SK-N-SH (cell line): ENCODE data around the gene CD63. TPM values are rescaled to one million over a fixed set of nuclear protein-coding genes. Genes with fewer than 3 reads are reported as not detected.

Experiments
- CTCF ChIA-PET: fragments of 300-600, 350-600 bp; formaldehyde crosslinking; extraction: SDS; loops from one replicate; lab custom pipeline; 2021; lab: Yijun Ruan, JAX
- POLR2A ChIA-PET: fragments of 350-600 bp; sonication (Branson Sonifier 250); formaldehyde crosslinking; extraction: SDS; loops from one replicate; lab custom pipeline; 2020; ENCODE audit warnings: antibody characterized with exemption, inconsistent platforms; lab: Yijun Ruan, JAX
- DNase-seq: peaks from one replicate; pipeline ENCODE4 v3.0.0; 2012
- H2AFZ ChIP-seq: fragments of 200-600 bp; sonication (generic); 2 replicates; pipeline ENCODE4 v1.8.1; 2016; ENCODE audit warnings: antibody characterized with exemption, mild to moderate bottlenecking, low read depth
- H3F3A ChIP-seq: fragments of 200-600 bp; sonication (generic); replicated peaks from 2 replicates; pipeline ENCODE3; 2016; ENCODE audit warnings: antibody characterized with exemption, mild to moderate bottlenecking; ENCODE audit not compliant: insufficient read depth
- H3K27ac ChIP-seq, 2 experiments: fragments of 200-500 bp in 1 of 2; fragments of 200-600 bp in 1 of 2; sonication (Bioruptor generic) in 1 of 2; sonication (generic), shearing (Covaris generic) in 1 of 2; 2 replicates each; pipeline versions ENCODE4 v1.5.1 to v1.6.1; 2014 to 2016; ENCODE audit warnings: low read depth in 2 of 2, inconsistent platforms in 1 of 2, low read length in 1 of 2, mild to moderate bottlenecking in 1 of 2, mixed read lengths in 1 of 2
- H3K27me3 ChIP-seq: fragments of 200-600 bp; sonication (generic), shearing (Covaris generic); 2 replicates; pipeline ENCODE4 v1.6.1; 2016; ENCODE audit warnings: mixed run types; ENCODE audit not compliant: insufficient read depth
- H3K36me3 ChIP-seq, 2 experiments: fragments of 200-500 bp in 1 of 2; fragments of 200-600 bp in 1 of 2; sonication (Bioruptor generic) in 1 of 2; sonication (generic) in 1 of 2; replicated peaks in 1 of 2; 2 replicates each; pipeline versions ENCODE3 to v1.5.1; 2014 to 2016; ENCODE audit warnings: low read length in 1 of 2, mild to moderate bottlenecking in 1 of 2; ENCODE audit not compliant: insufficient read depth in 2 of 2, control insufficient read depth in 1 of 2
- H3K4me1 ChIP-seq, 2 experiments: fragments of 200-500 bp in 1 of 2; fragments of 200-600 bp in 1 of 2; sonication (Bioruptor generic) in 1 of 2; sonication (generic), shearing (Covaris generic) in 1 of 2; 2 replicates each; pipeline versions ENCODE4 v1.5.1 to v1.6.1; 2014 to 2016; ENCODE audit warnings: low read depth in 1 of 2, low read length in 1 of 2, mixed run types in 1 of 2; ENCODE audit not compliant: insufficient read depth in 2 of 2, control insufficient read depth in 1 of 2
- H3K4me2 ChIP-seq: fragments of 200-600 bp; sonication (generic), shearing (Covaris generic); 2 replicates; pipeline ENCODE4 v1.6.1; 2017; ENCODE audit warnings: mixed run types
- H3K4me3 ChIP-seq, 2 experiments: fragments of 200-500 bp in 1 of 2; fragments of 200-600 bp in 1 of 2; sonication (Bioruptor generic) in 1 of 2; sonication (generic), shearing (Covaris generic) in 1 of 2; 2 replicates each; pipeline versions ENCODE4 v1.5.1 to v1.8.1; 2014 to 2016; ENCODE audit warnings: low read depth in 2 of 2, inconsistent platforms in 1 of 2, low read length in 1 of 2, mild to moderate bottlenecking in 1 of 2, mixed read lengths in 1 of 2, moderate library complexity in 1 of 2
- H3K79me2 ChIP-seq: fragments of 200-600 bp; sonication (generic); 2 replicates; pipeline ENCODE4 v1.8.1; 2017; ENCODE audit warnings: mild to moderate bottlenecking; ENCODE audit not compliant: insufficient read depth
- H3K9ac ChIP-seq: fragments of 200-600 bp; sonication (generic); 2 replicates; pipeline ENCODE4 v1.6.1; 2017; ENCODE audit warnings: mixed run types
- H3K9me2 ChIP-seq: fragments of 200-600 bp; sonication (generic); 2 replicates; pipeline ENCODE4 v1.6.1; 2017; ENCODE audit warnings: mixed run types
- H3K9me3 ChIP-seq: fragments of 200-600 bp; sonication (generic); 2 replicates; pipeline ENCODE4 v1.6.1; 2017; ENCODE audit warnings: mixed run types, mild to moderate bottlenecking, moderate library complexity
- H4K20me1 ChIP-seq: fragments of 200-600 bp; sonication (generic); 2 replicates; pipeline ENCODE4 v1.6.1; 2017; ENCODE audit warnings: mild to moderate bottlenecking, mixed run types; ENCODE audit not compliant: insufficient read depth
- CHD2 ChIP-seq: fragments of 150-350 bp; IDR thresholded peaks from 2 replicates; pipeline ENCODE4 v1.6.1; 2018; ENCODE audit warnings: low read length; ENCODE audit not compliant: partially characterized antibody
- EP300 ChIP-seq, 2 experiments: IDR thresholded peaks; 2 replicates each; pipeline versions ENCODE4 v1.4.0 to v1.6.1; 2012; ENCODE audit warnings: borderline replicate concordance in 1 of 2, low read depth in 1 of 2, low read length in 1 of 2
- FOSL2 ChIP-seq: IDR thresholded peaks from 2 replicates; pipeline ENCODE4 v1.4.0; 2012; ENCODE audit warnings: low read depth, mild to moderate bottlenecking, moderate library complexity, borderline replicate concordance
- FOXM1 ChIP-seq: IDR thresholded peaks from 2 replicates; pipeline ENCODE4 v1.4.0; 2012; ENCODE audit warnings: low read depth, mild to moderate bottlenecking
- IRF3 ChIP-seq: fragments of 150-350 bp; IDR thresholded peaks from 2 replicates; pipeline ENCODE4 v1.6.1; 2016; ENCODE audit warnings: mild to moderate bottlenecking, low read depth, low read length
- JUND ChIP-seq: IDR thresholded peaks from 2 replicates; pipeline ENCODE4 v1.4.0; 2012
- RAD21 ChIP-seq: IDR thresholded peaks from 2 replicates; pipeline ENCODE4 v1.6.1; 2012; ENCODE audit warnings: mild to moderate bottlenecking, low read length
- RXRA ChIP-seq: IDR thresholded peaks from 2 replicates; pipeline ENCODE4 v1.4.0; 2012; ENCODE audit warnings: low read depth, mild to moderate bottlenecking, borderline replicate concordance
- TAF1 ChIP-seq: IDR thresholded peaks from 2 replicates; pipeline ENCODE4 v1.6.1; 2012; ENCODE audit warnings: low read depth, mild to moderate bottlenecking, low read length, moderate library complexity, borderline replicate concordance
- TCF12 ChIP-seq: IDR thresholded peaks from 2 replicates; pipeline ENCODE4 v1.4.0; 2012
- USF1 ChIP-seq: IDR thresholded peaks from 2 replicates; pipeline ENCODE4 v1.4.0; 2012; ENCODE audit warnings: low read depth, borderline replicate concordance
- ZBTB33 ChIP-seq: IDR thresholded peaks from 2 replicates; pipeline ENCODE4 v1.4.0; 2012; ENCODE audit warnings: low read depth, borderline replicate concordance
- WGBS: methylation state at CpG from one replicate; pipeline ENCODE4 v1.1.6; 2017; ENCODE audit warnings: low lambda C conversion rate; 5-methylcytosine and 5-hydroxymethylcytosine counted together
- polyA plus RNA-seq, 3 experiments: library from polyadenylated mRNA; depleted of rRNA; stranded (reverse); fragments of >200 nt; gene quantifications; 2 replicates each; pipeline ENCODE4 v1.2.3, GENCODE V29; 2012

The CD63 gene
- polyA plus RNA-seq, 1 of the 3 experiments (the other 2 are of a cell fraction), result 1,465 TPM

GRCh38 chr12:55741931-55742680 lies 13.3 kb upstream of the CD63 start:
- no peak for TF ChIP-seq RAD21
- Histone ChIP-seq H3K79me2 (no peaks in the 10 kb centered on the region), H3K4me1 (peaks cover 14 to 42% of the 10 kb centered on the region in 2 experiments), H2AFZ (peak overlapping the region; percentile 95), H4K20me1 (no peaks in the 10 kb centered on the region), H3K4me3 (peak overlapping the region; percentile 43 to 60), H3K9me3 (no peaks in the 10 kb centered on the region), H3K27me3 (no peaks in the 10 kb centered on the region), H3K27ac (peak overlapping the region; percentile 50 to 70; a peak in 2 of 4 replicates), H3K9ac (peak overlapping the region; percentile 60; the same call in 1 of the 2 replicates), H3K4me2 (peak overlapping the region; percentile 90), H3K9me2 (no peaks in the 10 kb centered on the region), H3F3A (peaks cover 23% of the 10 kb centered on the region), H3K36me3 (peaks cover 3% of the 10 kb centered on the region in 2 experiments)
- DNase-seq, result no peak
- POLR2A ChIA-PET, result interaction anchor here (0.9 kb wide), 1 partner anchor 13 kb away, joined by 3 read pairs; the partner anchor contains the start of gene CD63
- CTCF ChIA-PET, result interaction anchor here (1.2 to 14.4 kb wide), 6 partner anchors 13 to 254 kb away, joined by 3 to 358 read pairs (median 6); partner anchors contain the start of genes BLOC1S1, CD63 and RDH5
- WGBS, result 47% methylated on average over 3 of the region's 3 CpGs

- Histone ChIP-seq H3F3A (peaks cover 17% of the 10 kb centered on the region), H2AFZ (peak overlapping the region; percentile 100; the same call in 1 of the 2 replicates), H3K9me3 (no peaks in the 10 kb centered on the region)
- CTCF ChIA-PET, result interaction anchor here (0.7 to 14.4 kb wide), 45 partner anchors 9 to 302 kb away, joined by 3 to 358 read pairs (median 6); partner anchors contain the start of genes BLOC1S1, CD63, DNAJC14 and ORMDL2
- TF ChIP-seq EP300 (IDR thresholded peaks at IDR 0.05; ENCODE audit: borderline replicate concordance in 1 of 2, low read depth in 1 of 2, low read length in 1 of 2) (no peak), JUND (no peak), CHD2 (no peak), RXRA (no peak), ZBTB33 (no peak), FOXM1 (no peak), TAF1 (no peak), RAD21 (no peak), USF1 (no peak), FOSL2 (no peak), IRF3 (no peak), TCF12 (no peak)
- TF ChIP-seq, all 33 proteins: peak for 0
- peak overlapping the region; percentile 80 to 83; a peak in 2 of 4 replicates for H3K27ac ChIP-seq
- H3K79me2 ChIP-seq, result no peaks in the 10 kb centered on the region
- H3K9me2 ChIP-seq, result no peaks in the 10 kb centered on the region
- peak overlapping the region; percentile 99; the same call in 1 of the 2 replicates for H3K4me2 ChIP-seq
- H3K4me3 ChIP-seq, result peak overlapping the region; percentile 66 to 98
- H4K20me1 ChIP-seq, result no peaks in the 10 kb centered on the region
- H3K27me3 ChIP-seq, result no peaks in the 10 kb centered on the region
- H3K36me3 ChIP-seq, result no peaks in the 10 kb centered on the region
- DNase-seq, result no peak
- POLR2A ChIA-PET, result interaction anchor here (0.8 to 2.0 kb wide), 7 partner anchors 9 to 379 kb away, joined by 3 to 12 read pairs (median 4); partner anchors contain the start of genes DNAJC14, ORMDL2, RAB5B and SARNP
- peaks cover 9 to 24% of the 10 kb centered on the region in 2 experiments; a peak in 3 of 4 replicates for H3K4me1 ChIP-seq
- WGBS, result 87% methylated on average over 2 of the region's 2 CpGs
- no peak overlapping the region for H3K9ac ChIP-seq
These were observed 10.2 kb upstream of the CD63 start for GRCh38 chr12:55739025-55739378.
